Calu3 (cell line): ENCODE measurements around the gene COPRS. TPM values are rescaled to one million over a fixed set of nuclear protein-coding genes. Genes with fewer than 3 reads are reported as not detected.

Experiments
- BruUV-seq: library from RNA; stranded (reverse); fragments of 400-500 nt; replicated peaks from 2 replicates; lab custom pipeline; 2021; lab: Mats Ljungman, UMichigan
- CTCF ChIA-PET: fragments of 300-600 bp; sonication (Branson Sonifier 250); formaldehyde crosslinking; loops from one replicate; lab custom pipeline; 2022; ENCODE audit warnings: antibody characterized with exemption; lab: Charles Lee
- DNase-seq: peaks from one replicate; pipeline ENCODE4 v3.0.0; 2022
- H3K27ac Mint-ChIP-seq: one replicate; pipeline ENCODE4 v1.8.0; 2022; ENCODE audit warnings: mixed read lengths; ENCODE audit not compliant: unreplicated experiment
- H3K27me3 Mint-ChIP-seq: one replicate; pipeline ENCODE4 v1.8.0; 2022; ENCODE audit warnings: mixed read lengths; ENCODE audit not compliant: unreplicated experiment
- H3K36me3 Mint-ChIP-seq: one replicate; pipeline ENCODE4 v1.8.0; 2022; ENCODE audit warnings: mild to moderate bottlenecking, moderate library complexity, mixed read lengths; ENCODE audit not compliant: insufficient read depth, unreplicated experiment
- H3K4me1 Mint-ChIP-seq: one replicate; pipeline ENCODE4 v1.8.0; 2022; ENCODE audit warnings: mild to moderate bottlenecking, low read depth, mixed read lengths; ENCODE audit not compliant: unreplicated experiment
- H3K4me3 Mint-ChIP-seq: one replicate; pipeline ENCODE4 v1.8.0; 2022; ENCODE audit warnings: mild to moderate bottlenecking, low read depth, moderate library complexity, mixed read lengths; ENCODE audit not compliant: unreplicated experiment
- H3K9me3 Mint-ChIP-seq: one replicate; pipeline ENCODE4 v1.8.0; 2022; ENCODE audit warnings: low read depth, mixed read lengths; ENCODE audit not compliant: unreplicated experiment
- intact Hi-C: fragments of 100-400 bp; cut with micrococcal nuclease; formaldehyde crosslinking; loops from one replicate; pipeline ENCODE4 v1.10.0; 2022; ENCODE audit not compliant: unreplicated experiment
- total RNA-seq: library from RNA; stranded (reverse); gene quantifications from 2 replicates; pipeline ENCODE4 v1.2.3, GENCODE V29; 2022
- TF ChIP-seq, protein P1 (sequence below): fragments of 200-600 bp; IDR thresholded peaks from one replicate; pipeline ENCODE4 v1.8.0; 2022; ENCODE audit warnings: antibody characterized with exemption; ENCODE audit not compliant: unreplicated experiment

The COPRS gene
- total RNA-seq, 1 experiment from 2014 or later = 32.6 TPM

DNA sequence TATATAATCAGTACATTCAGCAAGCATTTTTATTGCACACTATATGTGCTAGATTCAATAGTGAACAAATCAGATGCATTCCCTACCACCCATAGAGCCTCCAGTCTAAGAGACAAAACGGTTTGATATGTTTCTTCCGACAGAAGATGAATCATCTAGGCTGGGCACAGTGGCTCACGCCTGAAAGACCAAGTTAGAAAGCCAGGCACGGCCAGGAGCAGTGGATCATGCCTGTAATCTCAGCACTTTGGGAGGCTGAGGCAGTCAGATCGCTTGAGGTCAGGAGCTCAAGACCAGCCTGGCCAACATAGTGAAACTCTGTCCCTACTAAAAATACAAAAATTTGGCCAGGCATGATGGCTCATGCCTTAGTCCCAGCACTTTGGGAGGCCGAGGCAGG lies 18.3 kb upstream of the COPRS start:
- no peaks in the 10 kb centered on the region for H3K9me3 Mint-ChIP-seq
- H3K4me1 Mint-ChIP-seq = no peaks in the 10 kb centered on the region
- DNase-seq = no peak
- H3K36me3 Mint-ChIP-seq = peaks cover 66% of the 10 kb centered on the region
- H3K27me3 Mint-ChIP-seq = no peaks in the 10 kb centered on the region
- H3K27ac Mint-ChIP-seq = no peak overlapping the region
- intact Hi-C loops = no loop called here
- TF ChIP-seq, protein P1, sequence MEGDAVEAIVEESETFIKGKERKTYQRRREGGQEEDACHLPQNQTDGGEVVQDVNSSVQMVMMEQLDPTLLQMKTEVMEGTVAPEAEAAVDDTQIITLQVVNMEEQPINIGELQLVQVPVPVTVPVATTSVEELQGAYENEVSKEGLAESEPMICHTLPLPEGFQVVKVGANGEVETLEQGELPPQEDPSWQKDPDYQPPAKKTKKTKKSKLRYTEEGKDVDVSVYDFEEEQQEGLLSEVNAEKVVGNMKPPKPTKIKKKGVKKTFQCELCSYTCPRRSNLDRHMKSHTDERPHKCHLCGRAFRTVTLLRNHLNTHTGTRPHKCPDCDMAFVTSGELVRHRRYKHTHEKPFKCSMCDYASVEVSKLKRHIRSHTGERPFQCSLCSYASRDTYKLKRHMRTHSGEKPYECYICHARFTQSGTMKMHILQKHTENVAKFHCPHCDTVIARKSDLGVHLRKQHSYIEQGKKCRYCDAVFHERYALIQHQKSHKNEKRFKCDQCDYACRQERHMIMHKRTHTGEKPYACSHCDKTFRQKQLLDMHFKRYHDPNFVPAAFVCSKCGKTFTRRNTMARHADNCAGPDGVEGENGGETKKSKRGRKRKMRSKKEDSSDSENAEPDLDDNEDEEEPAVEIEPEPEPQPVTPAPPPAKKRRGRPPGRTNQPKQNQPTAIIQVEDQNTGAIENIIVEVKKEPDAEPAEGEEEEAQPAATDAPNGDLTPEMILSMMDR = no peak
- CTCF ChIA-PET = interaction anchor here (0.7 to 0.9 kb wide), 2 partner anchors 18 to 73 kb away, joined by 3 to 6 read pairs; partner anchors contain the start of gene COPRS
- no TSS peak for BruUV-seq
- H3K4me3 Mint-ChIP-seq = no peak overlapping the region

DNA sequence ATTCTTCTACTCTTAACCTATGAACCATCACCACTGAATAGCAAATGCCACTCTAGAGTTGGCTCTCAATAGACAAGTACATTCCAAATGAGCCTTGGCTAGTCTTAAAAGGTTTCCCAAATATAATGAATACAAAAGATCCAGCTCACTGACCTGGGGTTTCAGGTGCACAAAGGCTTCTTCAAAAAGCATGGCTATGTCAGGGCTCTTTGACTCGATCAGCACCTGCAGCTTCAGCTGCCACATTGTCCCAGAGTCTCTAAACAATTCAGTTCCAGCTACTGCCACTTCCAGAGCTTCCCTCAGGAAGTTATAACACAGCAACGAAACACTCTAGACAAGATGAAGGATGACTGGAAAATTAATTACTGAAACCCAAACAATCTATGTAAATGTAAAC lies 16.0 kb upstream of the COPRS start:
- no peaks in the 10 kb centered on the region for H3K27me3 Mint-ChIP-seq
- intact Hi-C loops = no loop called here
- H3K27ac Mint-ChIP-seq = no peak overlapping the region
- DNase-seq = no peak
- H3K9me3 Mint-ChIP-seq = no peaks in the 10 kb centered on the region
- BruUV-seq = no TSS peak
- no peak overlapping the region for H3K4me3 Mint-ChIP-seq
- H3K4me1 Mint-ChIP-seq = no peaks in the 10 kb centered on the region
- peaks cover 65% of the 10 kb centered on the region for H3K36me3 Mint-ChIP-seq
- TF ChIP-seq, protein P1 = no peak
- CTCF ChIA-PET = interaction anchor here (0.7 kb wide), 1 partner anchor 198 kb away, joined by 4 read pairs; no protein-coding TSS in a partner anchor

DNA sequence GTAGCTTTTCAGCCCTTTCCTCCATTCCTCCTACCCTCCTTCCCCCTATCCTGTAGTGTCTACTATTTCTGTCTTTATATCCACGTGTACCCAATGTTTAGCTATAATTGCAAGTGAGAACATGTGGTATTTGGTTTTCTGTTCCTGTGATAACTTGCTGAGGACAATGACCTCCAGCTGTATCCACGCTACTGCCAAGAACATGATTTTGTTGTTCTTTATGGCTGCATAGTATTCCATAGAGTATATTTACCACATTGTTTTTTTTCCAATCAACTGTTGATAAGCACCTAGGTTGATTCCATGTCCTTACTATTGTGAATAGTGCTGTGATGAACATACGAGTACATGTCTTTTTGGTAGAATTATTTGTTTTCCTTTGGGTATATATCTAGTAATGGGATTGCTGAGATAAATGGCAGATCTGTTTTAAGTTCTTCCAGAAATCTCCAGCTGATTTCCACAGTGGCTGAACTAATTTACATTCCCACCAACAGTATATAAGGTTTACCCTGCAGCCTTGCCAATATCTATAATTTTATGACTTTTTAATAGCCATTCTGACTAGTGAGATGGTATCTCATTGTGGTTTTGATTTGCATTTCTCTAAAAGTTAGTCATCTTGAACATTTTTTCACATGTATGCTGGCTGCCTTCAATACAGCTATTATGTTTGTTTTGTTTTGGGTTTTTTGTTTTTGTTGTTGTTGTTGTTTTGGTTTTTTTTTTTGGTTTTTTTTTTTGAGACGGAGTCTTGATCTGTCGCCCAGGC lies 10.9 kb upstream of the COPRS start:
- H3K4me1 Mint-ChIP-seq = no peaks in the 10 kb centered on the region
- TF ChIP-seq, protein P1 = no peak
- no peak overlapping the region for H3K4me3 Mint-ChIP-seq
- no peaks in the 10 kb centered on the region for H3K27me3 Mint-ChIP-seq
- H3K27ac Mint-ChIP-seq = no peak overlapping the region
- peaks cover 60% of the 10 kb centered on the region for H3K36me3 Mint-ChIP-seq
- BruUV-seq = no TSS peak
- H3K9me3 Mint-ChIP-seq = no peaks in the 10 kb centered on the region
- intact Hi-C loops = no loop called here
- no peak for DNase-seq
- CTCF ChIA-PET = no interaction called here

DNA sequence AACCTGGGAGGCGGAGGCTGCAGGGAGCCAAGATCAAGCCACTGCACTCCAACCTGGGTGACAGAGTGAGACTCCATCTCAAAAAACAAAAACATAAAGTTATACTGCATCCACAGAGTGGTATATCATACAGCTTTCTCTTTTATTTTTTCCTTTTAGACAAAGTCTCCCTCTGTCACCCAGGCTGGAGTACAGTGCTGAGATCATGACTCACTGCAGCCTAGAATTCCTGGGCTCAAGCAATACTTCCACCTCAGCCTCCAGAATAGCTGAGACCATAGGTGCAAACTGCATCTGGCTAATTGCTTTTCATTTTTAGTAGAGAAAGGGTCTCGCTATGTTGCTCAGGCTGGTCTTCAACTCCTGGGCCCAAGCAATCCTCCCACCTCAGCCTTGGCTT lies 10.0 kb upstream of the COPRS start:
- Mint-ChIP-seq H3K27me3 (no peaks in the 10 kb centered on the region), H3K27ac (no peak overlapping the region), H3K9me3 (no peaks in the 10 kb centered on the region), H3K4me3 (no peak overlapping the region), H3K4me1 (no peaks in the 10 kb centered on the region), H3K36me3 (peaks cover 61% of the 10 kb centered on the region)
- DNase-seq = no peak
- TF ChIP-seq, protein P1 = no peak
- CTCF ChIA-PET = no interaction called here
- no TSS peak for BruUV-seq
- intact Hi-C loops = no loop called here
